GM21367 (cell line): ENCODE measurements around the gene GPR3.

Source experiments
- ATAC-seq: cut with Tn5 transposase; IDR thresholded peaks from one replicate; pipeline ENCODE4 v1.9.1; 2021; ENCODE audit not compliant: unreplicated experiment

The GPR3 gene

GRCh38 chr1:27392096-27392777 is at the start of gene GPR3:
GPR3 (plus strand) TSS chr1:27392622; CDS start chr1:27393799, 1,177 bp downstream.
- ATAC-seq: no peak

GRCh38 chr1:27342778-27343638 is 49.4 kb upstream of the GPR3 start:
- ATAC-seq: no peak

- ATAC-seq: no peak
Measured at GRCh38 chr1:27343639-27344025, 48.8 kb upstream of the GPR3 start.

GRCh38 chr1:27345272-27345671 is 47.1 kb upstream of the GPR3 start:
- ATAC-seq: no peak

GRCh38 chr1:27346357-27346756 is 46.1 kb upstream of the GPR3 start:
- ATAC-seq: no peak

- no peak for ATAC-seq
Measured at GRCh38 chr1:27346991-27347624, 45.3 kb upstream of the GPR3 start.

- no peak for ATAC-seq
Measured at GRCh38 chr1:27348861-27349783, 43.3 kb upstream of the GPR3 start.

GRCh38 chr1:27349784-27350662 is 42.4 kb upstream of the GPR3 start:
- ATAC-seq: no peak

GRCh38 chr1:27350663-27351540 is 41.5 kb upstream of the GPR3 start:
- no peak for ATAC-seq

GRCh38 chr1:27351541-27352107 is 40.8 kb upstream of the GPR3 start:
- no peak for ATAC-seq

- ATAC-seq: no peak
Measured at GRCh38 chr1:27353166-27353565, 39.3 kb upstream of the GPR3 start.

GRCh38 chr1:27353629-27354028 is 38.8 kb upstream of the GPR3 start:
- ATAC-seq: no peak

GRCh38 chr1:27355683-27356082 is 36.7 kb upstream of the GPR3 start:
- ATAC-seq: no peak

GRCh38 chr1:27356277-27356618 is 36.2 kb upstream of the GPR3 start:
- ATAC-seq: no peak

- ATAC-seq: no peak
Measured at GRCh38 chr1:27356619-27357280, 35.7 kb upstream of the GPR3 start.

- no peak for ATAC-seq
Measured at GRCh38 chr1:27357281-27358037, 35.0 kb upstream of the GPR3 start.
